IMR-90 (cell line): ENCODE data around the gene ALOXE3. TPM values are rescaled to one million over a fixed set of nuclear protein-coding genes. Genes with fewer than 3 reads are reported as not detected.

ENCODE experiments used
- BHLHE40 ChIP-seq: fragments of 150-350 bp; IDR thresholded peaks from 2 replicates; pipeline ENCODE4 v1.6.1; 2016; ENCODE audit warnings: mild to moderate bottlenecking, low read depth, low read length
- FOS ChIP-seq: fragments of 150-350 bp; IDR thresholded peaks from 2 replicates; pipeline ENCODE4 v1.6.1; 2016; ENCODE audit warnings: low read depth, low read length
- NFE2L2 ChIP-seq: fragments of 150-350 bp; IDR thresholded peaks from 2 replicates; pipeline ENCODE4 v1.6.1; 2016; ENCODE audit warnings: low read depth, mild to moderate bottlenecking, low read length
- RCOR1 ChIP-seq: IDR thresholded peaks from 2 replicates; pipeline ENCODE4 v1.6.1; 2012; ENCODE audit warnings: mild to moderate bottlenecking, low read length, improper control_type of control experiment; ENCODE audit not compliant: insufficient replicate concordance
- polyA plus RNA-seq, 3 experiments: library from polyadenylated mRNA; depleted of rRNA; stranded (reverse); fragments of >200 nt; gene quantifications; 2 replicates each; pipeline ENCODE4 v1.2.3, GENCODE V29; 2012; ENCODE audit warnings: low replicate concordance in 1 of 3
- total RNA-seq: library from RNA; depleted of rRNA; stranded (reverse); fragments of >200 nt; gene quantifications from 2 replicates; pipeline ENCODE4 v1.2.3, GENCODE V29; 2012

The ALOXE3 gene
- total and polyA plus RNA-seq, 2 of the 4 experiments (the other 2 are of a cell fraction), result under 0.01 to 0.26 TPM

DNA sequence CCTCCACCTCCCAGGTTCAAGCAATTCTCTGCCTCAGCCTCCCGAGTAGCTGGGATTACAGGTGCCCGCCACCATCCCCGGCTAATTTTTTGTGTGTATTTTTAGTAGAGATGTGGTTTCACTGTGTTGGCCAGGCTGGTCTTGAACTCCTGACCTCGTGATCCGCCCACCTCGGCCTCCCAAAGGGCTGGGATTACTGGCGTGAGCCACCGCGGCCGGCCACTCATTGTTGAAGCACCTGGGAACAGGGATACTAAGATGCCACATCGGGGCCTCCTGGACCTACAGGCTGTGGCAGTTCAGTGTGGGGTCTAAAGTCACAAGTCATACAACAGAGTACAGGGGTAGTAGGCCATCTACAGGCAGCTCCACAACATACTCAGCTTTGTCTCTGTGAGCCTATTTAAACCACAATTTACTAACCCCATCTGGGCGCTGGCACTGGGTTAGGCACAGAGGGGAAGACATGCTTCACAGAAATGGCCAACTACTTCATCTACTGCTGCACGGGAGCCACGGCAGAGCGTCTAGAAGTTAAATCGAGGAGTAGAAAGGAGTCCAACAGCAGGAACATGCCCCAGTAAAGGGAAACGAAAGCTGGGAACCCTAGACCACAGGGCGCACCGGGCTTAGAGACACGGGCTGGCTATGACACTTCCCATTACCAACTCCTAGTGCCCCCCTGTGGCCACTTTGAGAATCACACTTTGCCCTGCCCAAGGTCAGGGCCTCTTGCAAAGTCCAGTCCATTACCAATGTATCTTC lies 40.1 kb upstream of the ALOXE3 start (continued):
- peak; percentile 47; the same call in 1 of the 2 replicates for TF ChIP-seq BHLHE40
- no peak for TF ChIP-seq RCOR1
- TF ChIP-seq NFE2L2, result no peak
- TF ChIP-seq FOS, result no peak
